HCT116 (cell line): Measurements from ENCODE around the gene RHBDD2. TPM values are rescaled to one million over a fixed set of nuclear protein-coding genes. Genes with fewer than 3 reads are reported as not detected.

Experiments used
- FOSL1 ChIP-seq: IDR thresholded peaks from 2 replicates; pipeline ENCODE4 v1.6.1; 2012; ENCODE audit warnings: low read depth
- JUND ChIP-seq: IDR thresholded peaks from 2 replicates; pipeline ENCODE4 v1.6.1; 2012
- microRNA-seq: library from miRNA; unstranded; fragments of <30 nt; microRNA quantifications from one replicate; pipeline ENCODE4, GENCODE V29; 2016; ENCODE audit warnings: borderline number of aligned reads
- total RNA-seq: library from RNA; stranded (reverse); gene quantifications from one replicate; pipeline ENCODE4 v1.2.1, GENCODE V29; 2021; ENCODE audit not compliant: unreplicated experiment

RHBDD2 gene
- total RNA-seq, 1 experiment from 2014 or later: 42.9 TPM

GRCh38 chr7:75937958-75938786 lies 59.3 kb downstream of the RHBDD2 start (continued):
- TF ChIP-seq JUND (no peak), FOSL1 (no peak)

Small RNAs within 50 kb of the gene (microRNA-seq; reads per million reads assigned to microRNA genes)
- gene MIR4651: not detected

Other genes with a start within 250 kb of the RHBDD2 start
- gene HIP1, start 140.1 kb upstream of the RHBDD2 start, total RNA-seq: 22.1 TPM
- 0.49 TPM for gene CCL26, start 106.8 kb upstream of the RHBDD2 start, total RNA-seq
- gene CCL24, start 65.2 kb upstream of the RHBDD2 start, total RNA-seq: not detected
- gene POR, start 36.1 kb downstream of the RHBDD2 start, total RNA-seq: 120 TPM
- gene TMEM120A, start 115.6 kb downstream of the RHBDD2 start, total RNA-seq: 25.9 TPM
- gene STYXL1, start 169.0 kb downstream of the RHBDD2 start, total RNA-seq: 32.5 TPM
- 357 TPM for gene MDH2, start 169.1 kb downstream of the RHBDD2 start, total RNA-seq